ENCODE results near the gene NR2C2AP. TPM values are rescaled to one million over a fixed set of nuclear protein-coding genes. Genes with fewer than 3 reads are reported as not detected.

The NR2C2AP gene
- total and polyA plus RNA-seq, 2 donors (not counting 3 experiments of a cell fraction or from before 2014, with no cell fraction given) = 11.9 to 17.5 TPM

- no peak overlapping the region for H3K9ac ChIP-seq (replicated peaks; ENCODE audit: extremely low read depth, insufficient read depth, low read length)
- ChIA-PET POLR2A (no interaction called here), CTCF (no interaction called here)
- no peaks in the 10 kb centered on the region for H3K36me3 ChIP-seq (ENCODE audit: control insufficient read depth in 2 of 2, extremely low read depth in 1 of 2, insufficient read depth in 2 of 2, low read length in 2 of 2)
- H3K9me1 ChIP-seq (replicated peaks; ENCODE audit: control insufficient read depth, extremely low read depth, insufficient read depth, low read length) = no peaks in the 10 kb centered on the region
- H3K4me3 ChIP-seq (replicated peaks in 1 of 3; ENCODE audit: insufficient read depth in 1 of 3, low read depth in 1 of 3, low read length in 3 of 3) = no peak overlapping the region
- FAIRE-seq = no peak
- no peak overlapping the region for H3K27ac ChIP-seq (ENCODE audit: insufficient read depth, low read depth, low read length)
- H3K9me3 ChIP-seq (replicated peaks; ENCODE audit: control insufficient read depth, insufficient read depth, low read length) = no peaks in the 10 kb centered on the region
- BruUV-seq (replicated peaks) = no TSS peak
- no peaks in the 10 kb centered on the region for H3K79me2 ChIP-seq (ENCODE audit: control insufficient read depth, insufficient read depth, low read length)
- H3K4me1 ChIP-seq (ENCODE audit: control insufficient read depth, extremely low read depth, insufficient read depth, low read length) = no peaks in the 10 kb centered on the region
- dilution Hi-C loops (cut with MboI; ENCODE audit: extremely low pct_ligation_motif_present, low sequenced_read_pairs) = no loop called here
- H4K20me1 ChIP-seq (replicated peaks; ENCODE audit: control insufficient read depth, extremely low read depth, insufficient read depth, low read length) = no peaks in the 10 kb centered on the region
- intact Hi-C loops (cut with micrococcal nuclease) = no loop called here
- DNase-seq (ENCODE audit: low read depth, low spot score) = no peak
- TF ChIP-seq MAX (IDR thresholded peaks at IDR 0.05; ENCODE audit: insufficient read depth, insufficient read length) (no peak), JUN (IDR thresholded peaks at IDR 0.05; ENCODE audit: borderline replicate concordance, insufficient read depth, insufficient read length, low read depth) (no peak), FOS (IDR thresholded peaks at IDR 0.05; ENCODE audit: borderline replicate concordance, insufficient read depth, low read length) (no peak), POLR2A (IDR thresholded peaks at IDR 0.05; ENCODE audit: low read depth, low read length) (no peak), EZH2 (IDR thresholded peaks at IDR 0.05; ENCODE audit: borderline replicate concordance, low read depth, low read length, severe bottlenecking) (no peak), GATA2 (IDR thresholded peaks at IDR 0.05; ENCODE audit: insufficient read depth, insufficient read length, low read depth, low read length) (no peak), POLR2AphosphoS5 (IDR thresholded peaks at IDR 0.05; ENCODE audit: insufficient read depth, low read depth, low read length) (no peak), CTCF (IDR thresholded peaks at IDR 0.05; ENCODE audit: extremely low read depth in 1 of 2, insufficient read depth in 1 of 2, low read depth in 1 of 2, low read length in 2 of 2) (no peak), MYC (IDR thresholded peaks at IDR 0.05; ENCODE audit: low read depth, low read length) (no peak)
- no peaks in the 10 kb centered on the region for H3K27me3 ChIP-seq (ENCODE audit: control insufficient read depth in 2 of 2, insufficient read depth in 2 of 2, low read length in 2 of 2)
- no peak overlapping the region for H3K4me2 ChIP-seq (ENCODE audit: insufficient read depth, low read length)
- H2AFZ ChIP-seq (ENCODE audit: low read depth, low read length) = no peak overlapping the region
These were observed 51.8 kb downstream of the NR2C2AP start for GRCh38 chr19:19151418-19151817.

Small RNA genes lying within 50 kb of the gene (small RNA-seq; reads per million reads assigned to genes)
- not detected for gene RNU6-1028P (ENCODE audit: insufficient read depth, insufficient read length, low read depth, low replicate concordance)

Other genes with a start within 250 kb of the NR2C2AP start
- gene SUGP2, start 169.9 kb downstream of the NR2C2AP start, total RNA-seq = 74.4 and 79.7 TPM in 2 replicates
- gene SUGP2, start 169.9 kb downstream of the NR2C2AP start, polyA plus RNA-seq = 43.3 and 44.6 TPM in 2 replicates
- 35.4 and 44.7 TPM in 2 replicates for gene ARMC6, start 169.8 kb downstream of the NR2C2AP start, total RNA-seq
- 33.9 and 42.4 TPM in 2 replicates for gene ARMC6, start 169.8 kb downstream of the NR2C2AP start, polyA plus RNA-seq
- gene SLC25A42, start 139.4 kb downstream of the NR2C2AP start, total RNA-seq = 6.2 and 8.2 TPM in 2 replicates
- 6.3 and 7.2 TPM in 2 replicates for gene SLC25A42, start 139.4 kb downstream of the NR2C2AP start, polyA plus RNA-seq
- gene TMEM161A, start 64.9 kb downstream of the NR2C2AP start, total RNA-seq = 23.3 and 24.1 TPM in 2 replicates
- gene TMEM161A, start 64.9 kb downstream of the NR2C2AP start, polyA plus RNA-seq = 54.9 and 72.6 TPM in 2 replicates
- 1.2 and 1.3 TPM in 2 replicates for gene MEF2B, start 33.2 kb downstream of the NR2C2AP start, total RNA-seq
- 0.52 and 0.65 TPM in 2 replicates for gene MEF2B, start 33.2 kb downstream of the NR2C2AP start, polyA plus RNA-seq
- 35.6 and 45.8 TPM in 2 replicates for gene BORCS8, start 11.3 kb downstream of the NR2C2AP start, total RNA-seq
- 37.4 and 49.7 TPM in 2 replicates for gene BORCS8, start 11.3 kb downstream of the NR2C2AP start, polyA plus RNA-seq
- gene RFXANK, start 11.2 kb downstream of the NR2C2AP start, total RNA-seq = 105 and 118 TPM in 2 replicates
- 124 and 146 TPM in 2 replicates for gene RFXANK, start 11.2 kb downstream of the NR2C2AP start, polyA plus RNA-seq
- gene NCAN, start 8.5 kb upstream of the NR2C2AP start, total RNA-seq = not detected in 2 replicates
- not detected in 2 replicates for gene NCAN, start 8.5 kb upstream of the NR2C2AP start, polyA plus RNA-seq
- gene TM6SF2, start 69.9 kb upstream of the NR2C2AP start, total RNA-seq = not detected in 2 replicates
- 0.10 and 0.21 TPM in 2 replicates for gene TM6SF2, start 69.9 kb upstream of the NR2C2AP start, polyA plus RNA-seq
- gene SUGP1, start 117.1 kb upstream of the NR2C2AP start, total RNA-seq = 59.9 and 64.7 TPM in 2 replicates
- 38.2 and 41.0 TPM in 2 replicates for gene SUGP1, start 117.1 kb upstream of the NR2C2AP start, polyA plus RNA-seq
- 57.3 and 70.0 TPM in 2 replicates for gene MAU2, start 117.4 kb upstream of the NR2C2AP start, total RNA-seq
- 36.9 and 43.4 TPM in 2 replicates for gene MAU2, start 117.4 kb upstream of the NR2C2AP start, polyA plus RNA-seq
- 134 and 138 TPM in 2 replicates for gene GATAD2A, start 202.3 kb upstream of the NR2C2AP start, total RNA-seq
- gene GATAD2A, start 202.3 kb upstream of the NR2C2AP start, polyA plus RNA-seq = 26.2 and 27.3 TPM in 2 replicates